ENCODE data around the gene ADAM12. TPM values are rescaled to one million over a fixed set of nuclear protein-coding genes. Genes with fewer than 3 reads are reported as not detected.
"Not testable (repeated sequence)": the region's sequence is repeated elsewhere in the genome, so short reads cannot be mapped to it uniquely, and the experiment has no call there.

The ADAM12 gene
- total and polyA plus RNA-seq, 8 donors, result 0.03 to 3.7 (median 0.15) TPM

- Histone ChIP-seq H3K27ac (no peak overlapping the region), H3K9me3 (no peaks in the 10 kb centered on the region), H3K4me1 (no peaks in the 10 kb centered on the region), H3K36me3 (no peaks in the 10 kb centered on the region), H3K27me3 (no peaks in the 10 kb centered on the region), H3K4me3 (no peak overlapping the region)
- ATAC-seq (no peak), DNase-seq (no peak), FAIRE-seq (no peak)
- TF ChIP-seq, protein P1, sequence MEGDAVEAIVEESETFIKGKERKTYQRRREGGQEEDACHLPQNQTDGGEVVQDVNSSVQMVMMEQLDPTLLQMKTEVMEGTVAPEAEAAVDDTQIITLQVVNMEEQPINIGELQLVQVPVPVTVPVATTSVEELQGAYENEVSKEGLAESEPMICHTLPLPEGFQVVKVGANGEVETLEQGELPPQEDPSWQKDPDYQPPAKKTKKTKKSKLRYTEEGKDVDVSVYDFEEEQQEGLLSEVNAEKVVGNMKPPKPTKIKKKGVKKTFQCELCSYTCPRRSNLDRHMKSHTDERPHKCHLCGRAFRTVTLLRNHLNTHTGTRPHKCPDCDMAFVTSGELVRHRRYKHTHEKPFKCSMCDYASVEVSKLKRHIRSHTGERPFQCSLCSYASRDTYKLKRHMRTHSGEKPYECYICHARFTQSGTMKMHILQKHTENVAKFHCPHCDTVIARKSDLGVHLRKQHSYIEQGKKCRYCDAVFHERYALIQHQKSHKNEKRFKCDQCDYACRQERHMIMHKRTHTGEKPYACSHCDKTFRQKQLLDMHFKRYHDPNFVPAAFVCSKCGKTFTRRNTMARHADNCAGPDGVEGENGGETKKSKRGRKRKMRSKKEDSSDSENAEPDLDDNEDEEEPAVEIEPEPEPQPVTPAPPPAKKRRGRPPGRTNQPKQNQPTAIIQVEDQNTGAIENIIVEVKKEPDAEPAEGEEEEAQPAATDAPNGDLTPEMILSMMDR (IDR thresholded peaks at IDR 0.05), result no peak
- 66 to 75% methylated on average over 8 of the region's 8 CpGs for WGBS, 2 donors
- intact Hi-C loops (cut with DNase I), result no loop called here
Measured at GRCh38 chr10:126057494-126057893, 330.8 kb downstream of the ADAM12 start.

- no peaks in the 10 kb centered on the region for H3K9me3 ChIP-seq
- no peak overlapping the region for H3K4me3 ChIP-seq
- TF ChIP-seq, protein P1 (IDR thresholded peaks at IDR 0.05), result no peak
- DNase-seq (no peak), ATAC-seq (no peak), FAIRE-seq (no peak)
- H3K27ac ChIP-seq, result no peak overlapping the region
- intact Hi-C loops (cut with DNase I), result no loop called here
- 85 to 92% methylated on average over 6 of the region's 6 CpGs for WGBS, 2 donors
- no peaks in the 10 kb centered on the region for H3K27me3 ChIP-seq
- H3K36me3 ChIP-seq, result no peaks in the 10 kb centered on the region
- no peaks in the 10 kb centered on the region for H3K4me1 ChIP-seq
Measured at GRCh38 chr10:126054191-126054590, 334.1 kb downstream of the ADAM12 start.

GRCh38 chr10:126052171-126052570, 336.1 kb downstream of the ADAM12 start:
- intact Hi-C loops (cut with DNase I), result no loop called here
- no peaks in the 10 kb centered on the region for H3K9me3 ChIP-seq
- no peaks in the 10 kb centered on the region for H3K4me1 ChIP-seq
- H3K27ac ChIP-seq, result no peak overlapping the region
- TF ChIP-seq, protein P1 (IDR thresholded peaks at IDR 0.05), result no peak
- H3K36me3 ChIP-seq, result no peaks in the 10 kb centered on the region
- 74 to 75% methylated on average over 2 of the region's 2 CpGs for WGBS, 2 donors
- H3K4me3 ChIP-seq, result no peak overlapping the region
- FAIRE-seq (no peak), ATAC-seq (no peak), DNase-seq (no peak)
- H3K27me3 ChIP-seq, result no peaks in the 10 kb centered on the region

GRCh38 chr10:126049759-126050700, 338.2 kb downstream of the ADAM12 start:
- Histone ChIP-seq H3K36me3 (no peaks in the 10 kb centered on the region), H3K27ac (no peak overlapping the region), H3K4me3 (no peak overlapping the region), H3K27me3 (no peaks in the 10 kb centered on the region), H3K9me3 (no peaks in the 10 kb centered on the region), H3K4me1 (no peaks in the 10 kb centered on the region)
- WGBS, 2 donors, result 62 to 71% methylated on average over 13 of the region's 13 CpGs
- intact Hi-C loops (cut with DNase I), result no loop called here
- DNase-seq, result no peak
- TF ChIP-seq, protein P1 (IDR thresholded peaks at IDR 0.05), result no peak
- no peak for FAIRE-seq
- peak in 2 of 4 donors; percentile 23 to 43 for ATAC-seq

DNA sequence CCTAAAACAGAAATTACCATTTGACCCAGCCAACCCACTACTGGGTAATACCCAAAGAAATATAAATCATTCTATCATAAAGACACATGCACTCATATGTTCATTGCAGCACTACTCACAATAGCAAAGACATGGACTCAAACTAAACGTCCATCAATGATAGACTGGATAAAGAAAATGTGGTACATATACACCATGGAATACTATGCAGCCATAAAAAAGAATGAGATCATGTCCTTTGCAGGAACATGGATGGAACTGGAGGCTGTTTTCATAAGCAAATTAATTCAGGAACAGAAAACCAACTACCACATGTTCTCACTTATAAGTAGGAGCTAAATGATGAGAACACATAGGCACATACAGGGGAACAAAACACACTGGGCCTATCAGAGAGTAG, 340.5 kb downstream of the ADAM12 start:
- ATAC-seq; H3K27me3 ChIP-seq; FAIRE-seq; H3K4me1 ChIP-seq; H3K4me3 ChIP-seq; intact Hi-C loops (cut with DNase I); H3K36me3 ChIP-seq; H3K27ac ChIP-seq; DNase-seq; H3K9me3 ChIP-seq: not testable (repeated sequence)
- 46 to 52% methylated on average over 1 of the region's 1 CpG for WGBS, 2 donors
